ENCODE data around the gene COX8C. TPM values are rescaled to one million over a fixed set of nuclear protein-coding genes. Genes with fewer than 3 reads are reported as not detected.

The COX8C gene
- polyA plus RNA-seq, 1 donor from 2014 or later = not detected

DNA sequence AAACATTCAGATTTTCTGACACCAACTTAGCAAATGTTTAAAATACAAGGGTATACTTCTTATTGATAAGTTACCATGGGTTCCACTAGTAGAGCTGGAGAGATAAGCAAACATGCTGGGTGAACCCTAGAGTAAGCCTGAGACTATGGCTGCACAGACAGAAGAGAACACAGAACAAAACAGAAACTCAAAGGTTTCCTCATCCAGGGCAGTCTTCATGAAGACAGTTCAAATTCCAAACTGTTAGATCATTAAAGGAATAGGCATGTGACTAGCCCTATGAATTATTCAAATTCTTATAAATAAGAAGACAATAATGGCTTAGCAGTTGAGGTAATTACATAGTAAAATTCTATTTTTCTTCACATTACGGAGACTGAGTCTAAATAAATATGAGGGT, 42.2 kb upstream of the COX8C start:
- Histone ChIP-seq H3K27me3 (ENCODE audit: insufficient read depth, low read depth, low read length) (no peaks in the 10 kb centered on the region), H2AFZ (ENCODE audit: low read depth, low read length) (no peak overlapping the region), H3K79me2 (replicated peaks; ENCODE audit: insufficient read depth, low read length) (no peaks in the 10 kb centered on the region), H3K9me3 (ENCODE audit: low read length) (no peaks in the 10 kb centered on the region), H3K36me3 (ENCODE audit: insufficient read depth, low read length) (no peaks in the 10 kb centered on the region), H3K4me3 (ENCODE audit: low read length) (no peak overlapping the region), H3K9me2 (ENCODE audit: insufficient read depth, low read length) (no peaks in the 10 kb centered on the region), H3K4me2 (ENCODE audit: low read length) (no peak overlapping the region), H3K27ac (ENCODE audit: low read length) (no peak overlapping the region), H3K9ac (ENCODE audit: low read length) (no peak overlapping the region), H4K20me1 (ENCODE audit: insufficient read depth) (no peaks in the 10 kb centered on the region), H3F3A (ENCODE audit: insufficient read depth, low read length, poor library complexity, severe bottlenecking) (no peaks in the 10 kb centered on the region)
- TF ChIP-seq, protein P1, sequence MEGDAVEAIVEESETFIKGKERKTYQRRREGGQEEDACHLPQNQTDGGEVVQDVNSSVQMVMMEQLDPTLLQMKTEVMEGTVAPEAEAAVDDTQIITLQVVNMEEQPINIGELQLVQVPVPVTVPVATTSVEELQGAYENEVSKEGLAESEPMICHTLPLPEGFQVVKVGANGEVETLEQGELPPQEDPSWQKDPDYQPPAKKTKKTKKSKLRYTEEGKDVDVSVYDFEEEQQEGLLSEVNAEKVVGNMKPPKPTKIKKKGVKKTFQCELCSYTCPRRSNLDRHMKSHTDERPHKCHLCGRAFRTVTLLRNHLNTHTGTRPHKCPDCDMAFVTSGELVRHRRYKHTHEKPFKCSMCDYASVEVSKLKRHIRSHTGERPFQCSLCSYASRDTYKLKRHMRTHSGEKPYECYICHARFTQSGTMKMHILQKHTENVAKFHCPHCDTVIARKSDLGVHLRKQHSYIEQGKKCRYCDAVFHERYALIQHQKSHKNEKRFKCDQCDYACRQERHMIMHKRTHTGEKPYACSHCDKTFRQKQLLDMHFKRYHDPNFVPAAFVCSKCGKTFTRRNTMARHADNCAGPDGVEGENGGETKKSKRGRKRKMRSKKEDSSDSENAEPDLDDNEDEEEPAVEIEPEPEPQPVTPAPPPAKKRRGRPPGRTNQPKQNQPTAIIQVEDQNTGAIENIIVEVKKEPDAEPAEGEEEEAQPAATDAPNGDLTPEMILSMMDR (IDR thresholded peaks at IDR 0.05; ENCODE audit: poor library complexity, severe bottlenecking) = no peak
- no peak for TF ChIP-seq MXI1 (conservative IDR thresholded peaks at IDR 0.05; ENCODE audit: poor library complexity, severe bottlenecking)
- no peak for TF ChIP-seq RAD21 (conservative IDR thresholded peaks at IDR 0.05)
- no peak for TF ChIP-seq SMC3 (conservative IDR thresholded peaks at IDR 0.05; ENCODE audit: poor library complexity)
- TF ChIP-seq POLR2AphosphoS5 (IDR thresholded peaks at IDR 0.05) = no peak
- no peak for TF ChIP-seq EZH2 (IDR thresholded peaks at IDR 0.05; ENCODE audit: borderline replicate concordance, insufficient read depth, low read length, poor library complexity, severe bottlenecking)
- TF ChIP-seq TAF1 (IDR thresholded peaks at IDR 0.05; ENCODE audit: low read depth) = no peak
- no peak for TF ChIP-seq EP300 (conservative IDR thresholded peaks at IDR 0.05; ENCODE audit: poor library complexity, severe bottlenecking)
- TF ChIP-seq, protein P2, sequence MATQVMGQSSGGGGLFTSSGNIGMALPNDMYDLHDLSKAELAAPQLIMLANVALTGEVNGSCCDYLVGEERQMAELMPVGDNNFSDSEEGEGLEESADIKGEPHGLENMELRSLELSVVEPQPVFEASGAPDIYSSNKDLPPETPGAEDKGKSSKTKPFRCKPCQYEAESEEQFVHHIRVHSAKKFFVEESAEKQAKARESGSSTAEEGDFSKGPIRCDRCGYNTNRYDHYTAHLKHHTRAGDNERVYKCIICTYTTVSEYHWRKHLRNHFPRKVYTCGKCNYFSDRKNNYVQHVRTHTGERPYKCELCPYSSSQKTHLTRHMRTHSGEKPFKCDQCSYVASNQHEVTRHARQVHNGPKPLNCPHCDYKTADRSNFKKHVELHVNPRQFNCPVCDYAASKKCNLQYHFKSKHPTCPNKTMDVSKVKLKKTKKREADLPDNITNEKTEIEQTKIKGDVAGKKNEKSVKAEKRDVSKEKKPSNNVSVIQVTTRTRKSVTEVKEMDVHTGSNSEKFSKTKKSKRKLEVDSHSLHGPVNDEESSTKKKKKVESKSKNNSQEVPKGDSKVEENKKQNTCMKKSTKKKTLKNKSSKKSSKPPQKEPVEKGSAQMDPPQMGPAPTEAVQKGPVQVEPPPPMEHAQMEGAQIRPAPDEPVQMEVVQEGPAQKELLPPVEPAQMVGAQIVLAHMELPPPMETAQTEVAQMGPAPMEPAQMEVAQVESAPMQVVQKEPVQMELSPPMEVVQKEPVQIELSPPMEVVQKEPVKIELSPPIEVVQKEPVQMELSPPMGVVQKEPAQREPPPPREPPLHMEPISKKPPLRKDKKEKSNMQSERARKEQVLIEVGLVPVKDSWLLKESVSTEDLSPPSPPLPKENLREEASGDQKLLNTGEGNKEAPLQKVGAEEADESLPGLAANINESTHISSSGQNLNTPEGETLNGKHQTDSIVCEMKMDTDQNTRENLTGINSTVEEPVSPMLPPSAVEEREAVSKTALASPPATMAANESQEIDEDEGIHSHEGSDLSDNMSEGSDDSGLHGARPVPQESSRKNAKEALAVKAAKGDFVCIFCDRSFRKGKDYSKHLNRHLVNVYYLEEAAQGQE (IDR thresholded peaks at IDR 0.05; ENCODE audit: borderline replicate concordance) = no peak

DNA sequence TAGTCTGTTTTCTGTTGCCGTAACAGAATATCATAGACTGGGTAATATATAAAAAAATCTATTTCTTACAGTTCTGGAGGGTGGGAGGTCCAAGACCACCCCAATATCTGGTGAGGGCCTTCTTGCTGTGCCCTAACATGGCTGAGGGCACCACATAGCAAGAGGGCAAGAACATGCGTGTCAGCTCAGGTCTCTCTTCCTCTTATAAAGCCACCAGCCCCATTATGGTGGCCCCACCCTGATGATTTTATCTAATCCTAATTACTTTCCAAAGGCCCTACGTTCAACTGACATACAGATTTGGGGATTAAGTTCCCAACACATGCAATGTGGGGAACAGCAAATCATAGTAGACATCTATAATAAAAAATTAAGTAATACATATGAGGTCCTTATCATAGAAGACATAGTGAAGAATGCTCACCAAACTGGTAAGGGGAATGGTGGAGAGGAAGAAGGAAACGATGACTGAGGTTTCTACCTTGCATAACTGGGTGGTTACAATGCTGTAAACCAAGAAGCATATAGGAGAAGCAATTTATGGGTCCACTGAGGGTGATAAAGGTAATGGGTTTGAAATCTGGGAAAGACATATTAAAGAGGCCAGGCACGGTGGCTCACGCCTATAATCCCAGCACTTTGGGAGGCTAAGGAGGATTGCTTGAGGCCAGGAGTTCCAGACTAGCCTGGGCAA, 41.1 kb upstream of the COX8C start:
- Histone ChIP-seq H2AFZ (ENCODE audit: low read depth, low read length) (no peak overlapping the region), H3K4me2 (ENCODE audit: low read length) (no peak overlapping the region), H3K27ac (ENCODE audit: low read length) (no peak overlapping the region), H3K9me3 (ENCODE audit: low read length) (no peaks in the 10 kb centered on the region), H3K9me2 (ENCODE audit: insufficient read depth, low read length) (no peaks in the 10 kb centered on the region), H3K36me3 (ENCODE audit: insufficient read depth, low read length) (no peaks in the 10 kb centered on the region), H3K9ac (ENCODE audit: low read length) (no peak overlapping the region), H3K27me3 (ENCODE audit: insufficient read depth, low read depth, low read length) (no peaks in the 10 kb centered on the region), H4K20me1 (ENCODE audit: insufficient read depth) (no peaks in the 10 kb centered on the region), H3K79me2 (replicated peaks; ENCODE audit: insufficient read depth, low read length) (no peaks in the 10 kb centered on the region), H3K4me3 (ENCODE audit: low read length) (no peak overlapping the region), H3F3A (ENCODE audit: insufficient read depth, low read length, poor library complexity, severe bottlenecking) (no peaks in the 10 kb centered on the region)
- TF ChIP-seq, protein P1 (IDR thresholded peaks at IDR 0.05; ENCODE audit: poor library complexity, severe bottlenecking) = no peak
- TF ChIP-seq MXI1 (conservative IDR thresholded peaks at IDR 0.05; ENCODE audit: poor library complexity, severe bottlenecking) (no peak), EZH2 (IDR thresholded peaks at IDR 0.05; ENCODE audit: borderline replicate concordance, insufficient read depth, low read length, poor library complexity, severe bottlenecking) (no peak), EP300 (conservative IDR thresholded peaks at IDR 0.05; ENCODE audit: poor library complexity, severe bottlenecking) (no peak), POLR2AphosphoS5 (IDR thresholded peaks at IDR 0.05) (no peak), RAD21 (conservative IDR thresholded peaks at IDR 0.05) (no peak), SMC3 (conservative IDR thresholded peaks at IDR 0.05; ENCODE audit: poor library complexity) (no peak), TAF1 (IDR thresholded peaks at IDR 0.05; ENCODE audit: low read depth) (no peak)
- TF ChIP-seq, protein P2 (IDR thresholded peaks at IDR 0.05; ENCODE audit: borderline replicate concordance) = no peak
